Measurements from ENCODE around the gene RHBG. TPM values are rescaled to one million over a fixed set of nuclear protein-coding genes. Genes with fewer than 3 reads are reported as not detected.
"Not testable (repeated sequence)": the region's sequence is repeated elsewhere in the genome, so short reads cannot be mapped to it uniquely, and the experiment has no call there.

The RHBG gene
- total RNA-seq, 1 experiment from 2014 or later, result 5.7 TPM

DNA sequence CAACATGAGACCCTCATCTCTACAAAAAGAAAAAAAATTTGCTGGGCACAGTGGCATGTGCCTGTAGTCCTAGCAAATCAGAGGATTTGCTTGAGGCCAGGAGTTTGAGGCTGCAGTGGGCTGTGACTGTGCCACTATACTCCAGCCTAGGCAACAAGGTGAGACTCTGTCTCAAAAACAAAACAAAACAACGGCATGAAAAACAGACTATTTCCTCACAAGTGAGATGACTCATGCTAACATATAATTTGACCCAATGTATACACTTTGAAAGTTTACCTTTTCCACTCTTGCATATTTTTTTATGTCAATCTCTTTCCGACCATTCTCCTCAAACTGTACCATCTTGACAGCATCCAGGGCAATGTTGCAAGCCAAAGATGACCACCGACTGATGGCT is 48.5 kb upstream of the RHBG start:
- DNase-seq (ENCODE audit: low read depth, low spot score) (no peak), ATAC-seq (no peak)
- H3K9me2 ChIP-seq (ENCODE audit: insufficient read depth), result no peaks in the 10 kb centered on the region
- no peak overlapping the region for H3K27ac ChIP-seq (ENCODE audit: low read depth, low read length)
- H3K9ac ChIP-seq (ENCODE audit: low read length), result no peak overlapping the region
- no TSS peak for BruUV-seq (replicated peaks)
- H3K27me3 ChIP-seq (ENCODE audit: insufficient read depth, low read length), result no peaks in the 10 kb centered on the region
- ChIA-PET CTCF (interaction anchor here (1.4 kb wide), 1 partner anchor 95 kb away, joined by 3 read pairs; no protein-coding TSS in a partner anchor), RAD21 (ENCODE audit: low non-redundant PET in 1 of 2, low total read pairs in 2 of 2, uncharacterized antibody in 2 of 2, unreplicated experiment in 2 of 2) (no interaction called here), POLR2A (no interaction called here)
- peaks cover 86% of the 10 kb centered on the region for H3K79me2 ChIP-seq (ENCODE audit: insufficient read depth, low read length)
- H3K9me3 ChIP-seq (ENCODE audit: control insufficient read depth in 1 of 2, insufficient read depth in 1 of 2, low read depth in 1 of 2, low read length in 2 of 2), result no peaks in the 10 kb centered on the region
- H3K4me3 ChIP-seq (replicated peaks in 1 of 2; ENCODE audit: low read depth in 1 of 2, low read length in 2 of 2), result no peak overlapping the region
- H2AFZ ChIP-seq (ENCODE audit: low read depth, low read length, poor library complexity, severe bottlenecking), result no peak overlapping the region
- H3K36me3 ChIP-seq (ENCODE audit: control insufficient read depth in 1 of 2, insufficient read depth in 2 of 2, low read length in 2 of 2), result peaks cover 75 to 83% of the 10 kb centered on the region in 2 experiments
- no peaks in the 10 kb centered on the region for H3K4me1 ChIP-seq (ENCODE audit: control insufficient read depth in 1 of 2, insufficient read depth in 2 of 2, low read length in 2 of 2)
- H4K20me1 ChIP-seq (ENCODE audit: insufficient read depth), result peaks cover 3% of the 10 kb centered on the region; the same call in 1 of the 2 replicates
- intact Hi-C loops (cut with micrococcal nuclease), result no loop called here
- no peak for TF ChIP-seq ZNF274 (IDR thresholded peaks at IDR 0.05; ENCODE audit: low read depth, low read length)
- no peak for TF ChIP-seq SP1 (IDR thresholded peaks at IDR 0.05; ENCODE audit: low read depth)
- no peak for TF ChIP-seq SIN3A (IDR thresholded peaks at IDR 0.05; ENCODE audit: low read depth)
- TF ChIP-seq RAD21 (IDR thresholded peaks at IDR 0.05; ENCODE audit: low read depth), result no peak
- TF ChIP-seq TCF7L2 (IDR thresholded peaks at IDR 0.05; ENCODE audit: borderline replicate concordance, extremely low read depth, insufficient read depth, insufficient read length), result no peak
- TF ChIP-seq, protein P1, sequence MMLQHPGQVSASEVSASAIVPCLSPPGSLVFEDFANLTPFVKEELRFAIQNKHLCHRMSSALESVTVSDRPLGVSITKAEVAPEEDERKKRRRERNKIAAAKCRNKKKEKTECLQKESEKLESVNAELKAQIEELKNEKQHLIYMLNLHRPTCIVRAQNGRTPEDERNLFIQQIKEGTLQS (IDR thresholded peaks at IDR 0.05), result no peak
- TF ChIP-seq, protein P2, sequence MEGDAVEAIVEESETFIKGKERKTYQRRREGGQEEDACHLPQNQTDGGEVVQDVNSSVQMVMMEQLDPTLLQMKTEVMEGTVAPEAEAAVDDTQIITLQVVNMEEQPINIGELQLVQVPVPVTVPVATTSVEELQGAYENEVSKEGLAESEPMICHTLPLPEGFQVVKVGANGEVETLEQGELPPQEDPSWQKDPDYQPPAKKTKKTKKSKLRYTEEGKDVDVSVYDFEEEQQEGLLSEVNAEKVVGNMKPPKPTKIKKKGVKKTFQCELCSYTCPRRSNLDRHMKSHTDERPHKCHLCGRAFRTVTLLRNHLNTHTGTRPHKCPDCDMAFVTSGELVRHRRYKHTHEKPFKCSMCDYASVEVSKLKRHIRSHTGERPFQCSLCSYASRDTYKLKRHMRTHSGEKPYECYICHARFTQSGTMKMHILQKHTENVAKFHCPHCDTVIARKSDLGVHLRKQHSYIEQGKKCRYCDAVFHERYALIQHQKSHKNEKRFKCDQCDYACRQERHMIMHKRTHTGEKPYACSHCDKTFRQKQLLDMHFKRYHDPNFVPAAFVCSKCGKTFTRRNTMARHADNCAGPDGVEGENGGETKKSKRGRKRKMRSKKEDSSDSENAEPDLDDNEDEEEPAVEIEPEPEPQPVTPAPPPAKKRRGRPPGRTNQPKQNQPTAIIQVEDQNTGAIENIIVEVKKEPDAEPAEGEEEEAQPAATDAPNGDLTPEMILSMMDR (IDR thresholded peaks at IDR 0.05 in 2 of 3, conservative IDR thresholded peaks at IDR 0.05 in 1 of 3; ENCODE audit: borderline replicate concordance in 1 of 3, insufficient read depth in 1 of 3, low read depth in 2 of 3, low read length in 2 of 3), result no peak
- no peak for TF ChIP-seq FOSL1 (IDR thresholded peaks at IDR 0.05; ENCODE audit: low read depth)
- no peak for TF ChIP-seq EZH2 (IDR thresholded peaks at IDR 0.05)
- no peak for TF ChIP-seq EZH2phosphoT487 (IDR thresholded peaks at IDR 0.05; ENCODE audit: borderline replicate concordance)
- TF ChIP-seq YY1 (IDR thresholded peaks at IDR 0.05; ENCODE audit: extremely low read depth, insufficient replicate concordance, low read depth, low read length), result no peak
- TF ChIP-seq, protein P3, sequence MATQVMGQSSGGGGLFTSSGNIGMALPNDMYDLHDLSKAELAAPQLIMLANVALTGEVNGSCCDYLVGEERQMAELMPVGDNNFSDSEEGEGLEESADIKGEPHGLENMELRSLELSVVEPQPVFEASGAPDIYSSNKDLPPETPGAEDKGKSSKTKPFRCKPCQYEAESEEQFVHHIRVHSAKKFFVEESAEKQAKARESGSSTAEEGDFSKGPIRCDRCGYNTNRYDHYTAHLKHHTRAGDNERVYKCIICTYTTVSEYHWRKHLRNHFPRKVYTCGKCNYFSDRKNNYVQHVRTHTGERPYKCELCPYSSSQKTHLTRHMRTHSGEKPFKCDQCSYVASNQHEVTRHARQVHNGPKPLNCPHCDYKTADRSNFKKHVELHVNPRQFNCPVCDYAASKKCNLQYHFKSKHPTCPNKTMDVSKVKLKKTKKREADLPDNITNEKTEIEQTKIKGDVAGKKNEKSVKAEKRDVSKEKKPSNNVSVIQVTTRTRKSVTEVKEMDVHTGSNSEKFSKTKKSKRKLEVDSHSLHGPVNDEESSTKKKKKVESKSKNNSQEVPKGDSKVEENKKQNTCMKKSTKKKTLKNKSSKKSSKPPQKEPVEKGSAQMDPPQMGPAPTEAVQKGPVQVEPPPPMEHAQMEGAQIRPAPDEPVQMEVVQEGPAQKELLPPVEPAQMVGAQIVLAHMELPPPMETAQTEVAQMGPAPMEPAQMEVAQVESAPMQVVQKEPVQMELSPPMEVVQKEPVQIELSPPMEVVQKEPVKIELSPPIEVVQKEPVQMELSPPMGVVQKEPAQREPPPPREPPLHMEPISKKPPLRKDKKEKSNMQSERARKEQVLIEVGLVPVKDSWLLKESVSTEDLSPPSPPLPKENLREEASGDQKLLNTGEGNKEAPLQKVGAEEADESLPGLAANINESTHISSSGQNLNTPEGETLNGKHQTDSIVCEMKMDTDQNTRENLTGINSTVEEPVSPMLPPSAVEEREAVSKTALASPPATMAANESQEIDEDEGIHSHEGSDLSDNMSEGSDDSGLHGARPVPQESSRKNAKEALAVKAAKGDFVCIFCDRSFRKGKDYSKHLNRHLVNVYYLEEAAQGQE (IDR thresholded peaks at IDR 0.05; ENCODE audit: low read depth), result no peak
- no peak for TF ChIP-seq POLR2A (IDR thresholded peaks at IDR 0.05; ENCODE audit: borderline replicate concordance, extremely low read depth, insufficient read depth, insufficient read length)
- no peak for TF ChIP-seq EGR1 (IDR thresholded peaks at IDR 0.05; ENCODE audit: low read depth)
- no peak for TF ChIP-seq SRF (IDR thresholded peaks at IDR 0.05; ENCODE audit: low read depth)
- no peak for TF ChIP-seq ELF1 (IDR thresholded peaks at IDR 0.05; ENCODE audit: borderline replicate concordance, low read depth)
- TF ChIP-seq POLR2AphosphoS5 (IDR thresholded peaks at IDR 0.05; ENCODE audit: low read depth, low read length), result no peak
- no peak overlapping the region for H3K4me2 ChIP-seq (ENCODE audit: low read length)

DNA sequence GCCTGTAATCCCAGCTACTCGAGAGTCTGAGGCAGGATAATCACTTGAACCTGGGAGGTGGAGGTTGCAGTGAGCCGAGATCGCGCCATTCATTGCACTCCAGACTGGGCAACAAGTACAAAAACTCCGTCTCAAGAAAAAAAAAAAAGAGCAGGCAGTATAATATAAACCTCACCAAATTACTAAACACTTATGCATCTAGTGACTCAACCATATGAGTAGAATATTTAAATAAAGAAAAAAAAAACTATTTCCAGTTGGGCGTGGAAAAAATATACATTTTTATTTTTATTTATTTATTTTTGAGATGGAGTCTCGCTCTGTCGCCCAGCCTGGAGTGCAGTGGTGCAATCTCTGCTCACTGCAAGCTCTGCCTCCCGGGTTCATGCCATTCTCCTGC is 45.8 kb upstream of the RHBG start:
- H3K9me3 ChIP-seq (ENCODE audit: control insufficient read depth in 1 of 2, insufficient read depth in 1 of 2, low read depth in 1 of 2, low read length in 2 of 2); H2AFZ ChIP-seq (ENCODE audit: low read depth, low read length, poor library complexity, severe bottlenecking); H3K9me2 ChIP-seq (ENCODE audit: insufficient read depth); H3K4me2 ChIP-seq (ENCODE audit: low read length); H3K27ac ChIP-seq (ENCODE audit: low read depth, low read length); BruUV-seq (replicated peaks); CTCF ChIA-PET; H3K4me3 ChIP-seq (replicated peaks in 1 of 2; ENCODE audit: low read depth in 1 of 2, low read length in 2 of 2); H3K27me3 ChIP-seq (ENCODE audit: insufficient read depth, low read length); intact Hi-C loops (cut with micrococcal nuclease); H4K20me1 ChIP-seq (ENCODE audit: insufficient read depth); H3K9ac ChIP-seq (ENCODE audit: low read length); H3K4me1 ChIP-seq (ENCODE audit: control insufficient read depth in 1 of 2, insufficient read depth in 2 of 2, low read length in 2 of 2); DNase-seq (ENCODE audit: low read depth, low spot score); RAD21 ChIA-PET (ENCODE audit: low non-redundant PET in 1 of 2, low total read pairs in 2 of 2, uncharacterized antibody in 2 of 2, unreplicated experiment in 2 of 2); ATAC-seq: not testable (repeated sequence)
- peaks cover 78% of the 10 kb centered on the region for H3K79me2 ChIP-seq (ENCODE audit: insufficient read depth, low read length)
- peaks cover 60 to 71% of the 10 kb centered on the region in 2 experiments for H3K36me3 ChIP-seq (ENCODE audit: control insufficient read depth in 1 of 2, insufficient read depth in 2 of 2, low read length in 2 of 2)
- POLR2A ChIA-PET, result interaction anchor here (1.7 kb wide), 1 partner anchor 10 kb away, joined by 3 read pairs; no protein-coding TSS in a partner anchor
